Gastrocnemius medialis (tissue), 4 donors: ENCODE results near the gene ZNF687.

ENCODE experiments used
- POLR2A ChIP-seq, 2 donors: fragments of 450-650 bp; IDR thresholded peaks; one replicate each; pipeline ENCODE4 v1.6.1; 2017; ENCODE audit warnings: antibody characterized with exemption in 2 of 2, mild to moderate bottlenecking in 2 of 2, moderate library complexity in 2 of 2
- TF ChIP-seq, protein P1 (sequence below), 5 experiments: fragments of 450-650 bp in 3 of 5; fragments of 200-600 bp in 2 of 5; sonication (generic) in 2 of 5; IDR thresholded peaks in 4 of 5; conservative IDR thresholded peaks in 1 of 5; 1 replicate in 4 of 5; 2 replicates in 1 of 5; pipeline ENCODE4 v1.5.1; 2016 to 2019; ENCODE audit warnings: antibody characterized with exemption in 5 of 5, mild to moderate bottlenecking in 3 of 5, moderate library complexity in 3 of 5

DNA sequence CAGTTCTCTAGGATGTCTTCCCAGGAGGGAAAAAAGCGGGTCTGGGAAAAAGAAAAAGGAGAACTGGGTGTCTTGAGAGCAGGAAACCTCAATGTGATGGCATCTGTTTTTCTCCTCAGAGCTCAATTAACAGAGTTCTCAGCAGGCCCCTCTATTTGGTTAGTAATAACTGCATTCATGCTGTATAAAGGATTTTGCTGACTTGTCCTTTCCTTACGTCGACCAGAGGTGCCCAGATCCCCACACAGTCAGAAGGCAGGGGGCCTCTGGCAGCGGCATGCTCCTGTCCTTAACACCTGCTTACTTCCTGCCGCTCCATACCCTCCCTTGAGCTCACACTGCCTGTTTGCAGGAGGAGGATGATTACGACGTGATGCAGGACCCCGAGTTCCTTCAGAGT is 15.3 kb upstream of the ZNF687 start:
- TF ChIP-seq, protein P1, sequence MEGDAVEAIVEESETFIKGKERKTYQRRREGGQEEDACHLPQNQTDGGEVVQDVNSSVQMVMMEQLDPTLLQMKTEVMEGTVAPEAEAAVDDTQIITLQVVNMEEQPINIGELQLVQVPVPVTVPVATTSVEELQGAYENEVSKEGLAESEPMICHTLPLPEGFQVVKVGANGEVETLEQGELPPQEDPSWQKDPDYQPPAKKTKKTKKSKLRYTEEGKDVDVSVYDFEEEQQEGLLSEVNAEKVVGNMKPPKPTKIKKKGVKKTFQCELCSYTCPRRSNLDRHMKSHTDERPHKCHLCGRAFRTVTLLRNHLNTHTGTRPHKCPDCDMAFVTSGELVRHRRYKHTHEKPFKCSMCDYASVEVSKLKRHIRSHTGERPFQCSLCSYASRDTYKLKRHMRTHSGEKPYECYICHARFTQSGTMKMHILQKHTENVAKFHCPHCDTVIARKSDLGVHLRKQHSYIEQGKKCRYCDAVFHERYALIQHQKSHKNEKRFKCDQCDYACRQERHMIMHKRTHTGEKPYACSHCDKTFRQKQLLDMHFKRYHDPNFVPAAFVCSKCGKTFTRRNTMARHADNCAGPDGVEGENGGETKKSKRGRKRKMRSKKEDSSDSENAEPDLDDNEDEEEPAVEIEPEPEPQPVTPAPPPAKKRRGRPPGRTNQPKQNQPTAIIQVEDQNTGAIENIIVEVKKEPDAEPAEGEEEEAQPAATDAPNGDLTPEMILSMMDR (IDR thresholded peaks at IDR 0.05 in 4 of 5, conservative IDR thresholded peaks at IDR 0.05 in 1 of 5) = no peak
- TF ChIP-seq POLR2A (IDR thresholded peaks at IDR 0.05) = no peak
